Stimulated activated CD8-positive, alpha-beta memory T cell treated with anti-CD3 and anti-CD28 coated beads, Interleukin-15, amount 100 ng/mL, for 1 hour (primary cell): ENCODE data around the gene TMEM134.

Source experiments
- DNase-seq: peaks from one replicate; pipeline ENCODE4 v3.0.0-alpha.2; 2020; ENCODE audit warnings: low read depth

The TMEM134 gene

DNA sequence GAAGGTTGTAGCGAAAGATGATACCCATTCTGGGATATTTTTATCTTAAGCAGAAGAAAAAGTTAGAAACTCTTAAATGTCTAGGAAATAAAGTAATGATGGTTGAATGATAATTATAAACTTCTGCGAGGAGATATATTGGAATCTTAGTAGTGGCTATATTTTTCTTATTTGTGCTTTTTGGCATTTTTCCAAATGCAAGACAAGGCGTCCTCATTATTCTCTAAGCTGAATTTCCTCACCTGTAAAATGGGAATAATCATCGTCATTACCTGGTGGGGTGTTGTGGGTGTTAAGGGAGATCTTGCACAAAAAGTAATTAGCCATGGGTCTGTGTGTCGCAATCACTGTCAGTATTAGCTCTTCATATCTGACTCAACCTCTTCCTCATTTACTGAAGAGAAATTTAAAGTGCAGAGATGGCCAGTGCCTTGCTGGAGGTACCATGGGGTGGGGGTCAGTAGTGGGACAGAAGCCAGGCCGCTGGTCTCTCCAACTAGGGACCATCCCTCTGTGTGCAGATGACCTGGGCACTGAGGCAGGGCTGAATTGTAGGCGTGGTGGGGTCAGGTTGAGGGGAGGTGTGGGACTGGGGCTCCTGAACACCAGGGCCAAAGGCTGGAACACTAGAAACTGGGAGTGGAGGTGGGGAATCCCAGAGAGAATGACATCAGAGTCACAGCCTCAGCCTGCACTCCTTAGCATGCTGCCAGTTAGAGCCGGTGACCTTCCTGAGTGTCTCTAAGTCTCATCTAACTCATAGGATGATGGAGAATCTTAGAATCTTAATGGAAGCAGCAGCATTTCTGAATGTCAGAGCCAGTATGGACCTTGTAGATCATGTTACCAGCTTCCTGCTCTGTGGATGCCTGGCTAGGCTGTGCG is 32.0 kb upstream of the TMEM134 start:
- DNase-seq, result no peak

DNA sequence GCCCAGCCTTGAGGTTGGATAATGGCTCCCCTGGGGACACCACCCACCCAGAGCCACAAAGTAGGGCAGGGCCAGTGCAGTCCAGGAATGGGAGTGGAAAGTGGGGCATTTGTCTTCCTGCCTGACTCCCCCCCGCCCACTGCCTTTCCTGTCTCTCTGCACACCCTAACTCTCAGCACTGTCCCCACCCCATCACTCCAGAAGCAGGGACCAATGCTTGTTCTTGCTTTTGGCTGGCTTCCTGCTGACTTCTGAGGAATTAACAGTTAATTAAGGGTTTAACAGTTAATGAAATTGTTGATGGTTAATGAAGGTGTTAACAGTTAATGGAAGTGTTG is 31.4 kb upstream of the TMEM134 start:
- DNase-seq, result no peak

DNA sequence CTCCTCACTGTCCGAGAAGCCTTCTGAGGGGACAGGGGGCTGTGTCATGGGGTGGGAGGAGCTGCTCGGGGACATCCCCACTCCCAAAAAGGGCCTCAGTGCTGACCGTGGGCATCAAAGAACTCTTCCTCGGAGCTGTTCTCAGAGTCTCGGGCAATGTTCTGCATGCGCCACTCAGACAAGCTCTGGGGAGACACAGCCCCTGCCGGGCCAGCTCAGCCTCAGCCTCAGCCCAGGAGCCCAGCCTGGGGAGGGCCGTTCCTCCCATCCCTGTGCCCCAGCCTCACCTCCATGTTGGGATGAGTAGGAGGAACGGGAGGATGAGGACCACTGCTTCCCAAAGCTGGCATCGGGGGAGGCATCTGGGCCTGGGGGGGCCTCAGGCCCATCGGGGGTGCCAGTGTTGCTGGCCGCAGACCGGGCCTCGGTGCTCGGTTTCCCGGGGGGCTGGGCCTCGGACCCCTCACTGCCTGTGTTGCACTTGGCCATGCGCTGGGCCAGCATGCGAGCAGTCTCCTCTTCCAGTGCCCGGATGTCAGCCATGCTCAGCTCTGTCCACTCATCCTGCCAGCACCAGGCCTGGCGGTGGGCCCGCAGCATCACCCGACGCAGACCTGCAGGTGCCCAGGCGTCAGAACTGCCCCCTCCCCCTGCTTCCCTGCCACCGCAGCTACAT is 30.9 kb upstream of the TMEM134 start:
- DNase-seq, result no peak

DNA sequence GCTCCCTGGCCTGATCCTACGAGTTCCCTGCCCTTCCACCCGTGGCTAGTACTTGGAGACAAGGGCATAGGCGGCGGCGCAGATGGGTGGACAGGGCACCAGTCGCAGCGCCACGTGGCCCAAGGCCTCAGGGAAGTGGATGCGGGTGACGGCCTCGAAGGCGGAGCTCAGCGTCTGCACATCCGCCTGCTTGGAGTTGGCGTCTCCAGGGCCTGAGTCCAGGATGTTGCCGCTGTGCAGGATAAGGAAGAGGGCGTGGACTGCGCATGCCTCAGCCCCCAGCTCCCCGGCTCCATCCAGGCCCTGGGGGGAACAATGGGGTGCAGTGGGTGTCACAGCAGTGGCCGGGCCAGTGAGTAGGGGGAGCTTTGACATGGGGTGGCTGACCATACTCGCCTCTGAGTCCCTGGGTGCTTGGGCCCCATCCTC is 29.5 kb upstream of the TMEM134 start:
- no peak for DNase-seq

DNA sequence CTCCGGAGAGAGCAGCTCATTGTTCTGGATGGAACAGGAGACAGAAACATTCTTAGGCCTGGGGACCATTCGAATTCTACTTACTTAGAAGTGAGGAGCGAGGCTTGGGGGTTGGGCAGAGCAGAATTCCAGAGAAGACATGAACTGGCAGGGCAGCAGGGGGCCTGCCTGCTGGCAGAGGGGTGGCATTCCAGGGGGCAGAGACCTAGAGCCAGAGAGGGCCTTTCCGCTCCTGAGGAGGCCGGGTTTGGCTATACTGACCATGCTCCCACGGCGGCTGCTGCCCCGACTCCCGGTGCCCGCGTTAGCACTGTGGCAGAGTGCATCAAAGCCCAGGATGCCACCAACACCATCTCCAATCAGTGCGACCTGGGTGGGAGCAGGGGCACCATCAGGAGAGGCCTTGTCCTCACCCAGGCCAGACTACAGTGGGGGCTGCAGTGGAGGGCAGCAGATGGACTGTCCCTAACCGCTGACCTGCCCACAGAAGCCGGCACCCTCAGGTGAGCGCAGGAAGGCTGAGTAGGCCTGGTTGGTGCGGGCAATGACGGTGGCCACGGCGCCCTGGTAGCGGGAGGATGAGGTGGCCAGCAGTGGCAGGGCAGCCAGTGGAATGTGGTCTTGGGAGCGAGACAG is 28.7 kb upstream of the TMEM134 start:
- no peak for DNase-seq

DNA sequence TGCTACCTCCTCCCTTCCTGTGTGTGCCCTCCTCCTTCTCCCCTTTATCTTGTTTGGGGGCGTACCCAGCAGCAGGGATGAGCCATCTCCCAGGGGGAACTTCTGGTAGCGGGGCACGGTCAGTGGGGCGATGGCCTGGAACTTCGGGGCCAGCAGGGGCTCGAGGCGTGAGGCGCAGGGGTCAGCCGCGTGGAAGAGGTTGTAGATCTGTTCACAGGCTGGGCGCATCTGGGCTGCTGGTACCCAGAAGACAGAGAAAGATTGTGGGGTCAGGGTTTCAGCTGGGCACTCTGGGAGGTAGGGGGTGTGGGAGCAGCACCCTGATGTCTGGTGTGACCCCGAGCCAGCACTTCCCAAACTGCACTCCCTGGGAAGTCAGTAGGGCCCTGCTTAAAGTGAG is 27.1 kb upstream of the TMEM134 start:
- DNase-seq, result no peak

DNA sequence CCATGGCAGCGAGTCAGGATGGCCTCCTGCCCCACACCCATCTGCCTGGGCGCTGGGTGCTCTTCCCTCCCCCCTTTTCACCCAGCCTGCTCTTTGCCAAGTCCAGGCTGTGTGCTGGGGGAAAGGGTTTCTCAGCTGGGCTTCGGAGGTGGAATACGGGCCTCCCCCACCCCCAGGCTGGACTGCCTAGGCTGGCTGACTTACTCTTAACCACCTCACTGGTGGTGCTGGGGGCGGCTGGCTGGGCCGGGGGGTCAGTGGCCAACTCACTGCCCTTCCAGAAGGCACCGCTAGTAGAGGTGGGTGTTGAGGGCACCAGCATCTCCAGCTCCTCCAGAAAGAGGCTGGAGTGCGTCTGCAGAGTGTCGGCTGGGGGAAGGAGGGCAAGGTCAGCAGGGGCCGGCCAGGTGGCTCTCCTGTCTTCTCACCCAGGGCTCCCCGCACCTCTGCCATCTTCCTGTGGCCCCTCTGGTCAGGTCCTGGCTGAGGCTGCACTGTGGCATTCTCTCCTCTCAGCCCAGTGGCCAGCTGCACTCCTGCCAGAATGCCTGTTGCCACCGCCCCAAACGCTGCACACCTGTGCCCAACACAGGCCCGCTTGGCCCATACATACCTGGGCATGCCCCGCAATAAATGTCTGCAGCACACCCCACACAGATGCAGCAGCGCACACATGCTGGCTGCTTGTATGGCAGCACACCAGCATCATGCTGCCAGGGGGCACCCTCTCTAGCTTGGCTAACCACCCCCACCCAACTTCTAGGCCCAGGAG is 26.4 kb upstream of the TMEM134 start:
- DNase-seq, result no peak

DNA sequence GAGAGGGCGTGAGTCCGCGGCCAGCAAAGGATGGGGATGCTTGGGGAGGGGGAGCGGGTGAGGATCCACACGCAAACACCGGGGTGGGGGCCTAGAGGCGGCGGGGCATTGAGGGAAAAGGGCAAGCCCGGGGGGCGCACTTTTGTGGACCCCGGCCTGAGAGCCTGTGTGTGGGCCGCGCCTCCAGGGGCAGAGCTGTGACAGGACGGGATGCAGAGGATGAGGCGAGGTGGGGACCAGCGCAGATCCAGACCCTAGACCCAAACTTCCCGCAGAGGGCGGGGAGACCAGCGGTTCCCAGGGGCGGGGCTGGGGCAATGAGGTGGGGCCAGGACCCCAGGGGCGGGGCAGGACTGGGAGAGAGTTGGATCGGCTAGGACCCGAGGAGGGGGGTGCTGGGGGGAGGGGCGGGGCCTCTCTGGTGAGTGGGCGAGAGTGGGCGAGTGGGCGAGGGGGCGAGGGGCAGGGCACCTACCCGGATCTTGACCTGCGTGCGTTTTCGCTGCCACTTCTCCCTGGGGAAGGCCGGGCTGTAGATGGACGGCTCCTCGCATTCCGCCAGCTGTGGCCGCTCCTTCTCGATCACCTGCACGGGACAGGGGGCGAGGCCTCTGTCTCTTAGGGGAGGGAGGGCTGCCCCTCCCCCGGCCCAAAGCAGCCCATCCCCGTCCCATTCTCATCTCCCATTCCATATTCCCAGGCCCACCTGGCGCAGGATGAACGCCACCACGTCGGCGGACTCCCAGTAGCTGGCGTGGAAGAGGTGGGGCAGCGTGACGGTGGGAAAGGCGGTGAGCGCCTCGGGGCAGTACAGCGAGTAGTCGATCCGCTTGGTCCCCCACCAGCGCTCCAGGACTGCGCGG is 25.6 kb upstream of the TMEM134 start:
- DNase-seq, result no peak

DNA sequence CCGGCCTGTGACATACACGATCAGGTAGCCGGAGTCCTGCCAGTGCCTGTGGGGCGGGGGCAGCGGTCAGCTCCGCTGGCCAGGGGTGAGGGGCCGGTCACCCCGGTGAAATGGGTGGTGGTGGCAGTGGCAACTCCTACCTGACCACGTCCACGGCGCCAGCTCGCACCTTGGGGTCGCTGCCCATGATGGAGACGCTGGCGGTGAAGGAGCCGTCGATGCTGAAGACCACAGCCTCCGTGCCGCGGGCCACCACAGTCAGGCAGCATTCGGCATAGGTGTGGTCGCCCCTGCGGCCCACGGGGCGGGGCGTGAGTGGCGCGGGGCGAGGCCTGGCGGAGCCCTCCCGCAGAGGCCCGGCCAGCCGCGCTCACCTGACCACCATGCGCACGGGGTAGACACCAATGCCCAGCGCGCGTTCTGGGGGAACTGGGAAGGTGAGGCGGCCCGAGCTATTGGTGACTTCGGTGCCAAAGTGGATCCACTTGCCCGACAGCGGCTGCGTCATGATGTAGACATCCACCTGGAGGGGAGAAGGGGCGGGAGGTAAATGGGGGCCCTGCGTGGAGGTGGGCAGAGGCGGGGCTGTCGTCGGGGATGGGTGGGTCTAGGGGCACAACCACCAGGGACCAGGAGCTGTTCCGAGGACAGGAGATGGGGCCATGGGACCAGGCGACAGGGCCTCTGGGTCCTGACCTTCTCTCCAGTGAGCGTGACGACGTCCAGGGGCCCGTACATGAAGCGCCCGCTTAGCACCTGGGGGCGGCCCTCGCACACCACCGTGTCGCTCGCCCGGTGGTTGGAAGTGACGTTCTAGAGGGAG is 24.7 kb upstream of the TMEM134 start:
- DNase-seq, result no peak

DNA sequence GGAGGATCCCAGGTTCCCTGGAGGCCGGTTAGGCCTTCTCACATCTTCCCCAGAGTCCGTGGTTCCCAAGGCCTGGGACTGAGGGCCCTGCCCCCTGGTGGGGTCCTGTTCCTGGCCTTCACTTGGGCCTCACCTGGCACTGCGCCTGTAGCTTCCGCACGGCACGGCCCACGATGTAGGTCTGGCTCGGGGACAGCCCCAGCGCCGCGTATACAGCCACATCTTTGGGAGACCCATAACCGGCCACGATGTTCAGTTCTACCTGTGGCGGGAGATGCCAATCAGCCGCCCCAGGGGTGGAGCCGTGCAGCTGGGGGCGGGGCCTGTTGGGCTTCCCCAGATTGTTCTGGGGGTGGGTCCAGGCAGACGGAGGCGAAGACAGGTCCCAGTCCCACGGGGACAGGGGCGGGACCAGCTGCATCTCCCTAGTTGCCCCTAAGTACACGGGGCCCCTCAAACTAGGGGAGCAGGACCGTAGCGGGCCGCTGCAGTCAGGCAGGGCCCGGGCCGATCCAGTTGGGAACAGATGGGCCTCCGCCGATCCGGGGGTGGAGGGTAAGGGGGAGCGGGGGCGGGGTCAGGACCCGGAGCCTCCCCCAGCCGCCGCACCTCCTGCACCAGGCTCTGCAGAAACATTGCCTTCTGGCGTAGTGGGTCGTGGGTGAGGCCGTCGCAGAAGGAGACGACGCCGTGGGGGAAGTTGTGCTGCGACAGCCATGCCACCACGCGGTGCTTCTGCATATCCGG is 23.9 kb upstream of the TMEM134 start:
- DNase-seq, result no peak

DNA sequence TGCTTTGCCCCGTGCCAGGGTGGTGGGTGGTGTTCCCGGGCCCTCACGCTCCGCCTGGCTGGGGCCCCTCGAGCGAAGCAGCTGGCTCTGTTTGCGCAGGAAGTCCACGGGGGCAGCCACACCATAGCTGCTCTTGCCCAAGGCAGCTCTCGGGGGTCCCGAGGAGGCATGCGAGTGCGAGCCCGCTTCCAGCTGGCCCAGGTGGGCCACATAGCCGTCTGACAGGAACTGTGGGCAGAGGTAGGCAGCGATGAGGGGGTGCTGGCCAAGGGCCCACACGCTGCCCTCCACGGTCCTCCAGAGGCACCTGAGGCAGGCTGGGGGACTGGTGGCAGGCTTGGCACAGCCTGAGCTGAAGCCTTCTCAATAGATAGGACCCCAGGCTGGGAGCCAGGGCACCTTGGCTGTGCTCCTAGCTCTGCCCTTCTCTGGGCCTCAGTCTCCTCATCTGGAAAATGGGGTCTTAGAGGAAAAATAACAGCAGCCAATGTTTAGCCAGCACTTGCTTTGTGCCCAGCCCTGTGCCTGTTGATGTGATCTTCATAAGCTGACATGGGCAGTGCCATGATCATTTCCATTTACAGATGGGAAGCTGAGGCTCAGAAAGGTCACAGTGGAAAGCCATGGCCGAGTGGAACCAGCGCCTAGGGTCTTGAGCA is 23.1 kb upstream of the TMEM134 start:
- no peak for DNase-seq

DNA sequence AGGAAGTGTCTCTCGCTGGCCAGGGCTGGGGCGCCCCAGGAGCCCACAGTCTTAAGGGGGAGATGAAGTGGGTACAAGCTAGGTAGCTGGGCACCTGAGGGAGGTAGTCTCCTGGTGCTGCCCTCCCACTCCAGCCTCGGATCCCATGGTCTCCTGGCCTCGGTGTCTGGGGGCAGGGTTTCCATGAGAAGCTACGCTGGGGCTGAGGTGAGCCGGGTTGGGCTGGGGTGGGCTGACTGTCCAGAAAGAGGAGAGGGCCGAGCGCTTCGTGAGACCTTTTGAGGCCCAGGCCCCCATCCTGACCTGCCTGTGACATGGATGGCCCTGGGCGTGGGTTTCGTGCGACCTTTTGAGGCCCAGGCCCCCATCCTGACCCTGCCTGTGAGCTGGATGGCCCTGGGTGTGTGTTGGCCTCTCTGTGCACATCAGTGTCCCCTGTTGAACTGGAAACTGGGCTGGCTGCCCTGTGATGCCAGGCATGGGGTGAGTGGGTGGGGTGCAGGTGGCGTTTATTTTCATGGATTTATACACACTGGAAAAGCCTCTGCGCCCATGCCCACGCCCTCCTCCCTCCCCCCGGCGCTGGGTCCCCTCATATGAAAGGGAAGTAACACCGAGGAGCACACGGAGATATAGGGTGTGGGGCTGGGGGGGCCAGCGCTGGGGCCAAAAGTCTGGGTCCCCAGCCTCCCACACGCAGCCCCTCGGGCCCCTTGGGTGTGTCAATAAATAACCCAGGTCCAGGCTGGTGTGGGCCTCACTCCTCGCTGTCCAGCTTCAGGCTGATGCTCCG is 22.4 kb upstream of the TMEM134 start:
- no peak for DNase-seq

DNA sequence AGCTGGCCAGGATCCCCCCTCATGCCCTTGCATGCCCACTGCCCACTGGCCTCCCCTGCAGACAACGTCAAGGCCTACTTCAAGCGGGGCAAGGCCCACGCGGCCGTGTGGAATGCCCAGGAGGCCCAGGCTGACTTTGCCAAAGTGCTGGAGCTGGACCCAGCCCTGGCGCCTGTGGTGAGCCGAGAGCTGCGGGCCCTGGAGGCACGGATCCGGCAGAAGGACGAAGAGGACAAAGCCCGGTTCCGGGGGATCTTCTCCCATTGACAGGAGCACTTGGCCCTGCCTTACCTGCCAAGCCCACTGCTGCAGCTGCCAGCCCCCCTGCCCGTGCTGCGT is 21.6 kb upstream of the TMEM134 start:
- no peak for DNase-seq

DNA sequence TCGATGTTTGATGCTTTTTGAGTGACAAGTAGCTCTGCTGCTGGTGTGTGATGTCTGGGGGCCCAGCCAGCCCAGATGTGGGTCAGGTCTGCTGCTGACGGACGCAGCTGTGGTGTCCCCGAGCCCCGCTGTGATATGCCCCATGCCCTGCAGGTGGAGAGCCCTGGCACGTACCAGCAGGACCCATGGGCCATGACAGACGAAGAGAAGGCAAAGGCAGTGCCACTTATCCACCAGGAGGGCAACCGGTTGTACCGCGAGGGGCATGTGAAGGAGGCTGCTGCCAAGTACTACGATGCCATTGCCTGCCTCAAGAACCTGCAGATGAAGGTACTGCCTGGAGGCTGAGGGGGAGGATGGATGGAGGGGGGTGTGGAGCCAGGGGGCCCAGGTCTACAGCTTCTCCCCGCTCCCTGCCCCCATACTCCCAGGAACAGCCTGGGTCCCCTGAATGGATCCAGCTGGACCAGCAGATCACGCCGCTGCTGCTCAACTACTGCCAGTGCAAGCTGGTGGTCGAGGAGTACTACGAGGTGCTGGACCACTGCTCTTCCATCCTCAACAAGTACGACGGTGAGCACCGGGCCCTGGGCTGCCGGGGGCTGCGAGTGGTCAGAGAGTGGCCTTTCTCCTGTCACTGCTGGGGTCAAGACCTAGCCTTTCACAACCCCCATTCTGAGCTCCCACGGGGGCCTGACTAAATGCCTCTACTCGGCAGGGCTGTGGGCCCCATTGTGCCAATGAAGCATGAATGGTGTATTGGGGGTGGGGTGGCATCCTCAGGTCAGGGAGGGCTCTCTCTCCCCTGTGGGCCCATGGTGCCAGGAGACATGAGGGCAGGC is 21.1 kb upstream of the TMEM134 start:
- no peak for DNase-seq

DNA sequence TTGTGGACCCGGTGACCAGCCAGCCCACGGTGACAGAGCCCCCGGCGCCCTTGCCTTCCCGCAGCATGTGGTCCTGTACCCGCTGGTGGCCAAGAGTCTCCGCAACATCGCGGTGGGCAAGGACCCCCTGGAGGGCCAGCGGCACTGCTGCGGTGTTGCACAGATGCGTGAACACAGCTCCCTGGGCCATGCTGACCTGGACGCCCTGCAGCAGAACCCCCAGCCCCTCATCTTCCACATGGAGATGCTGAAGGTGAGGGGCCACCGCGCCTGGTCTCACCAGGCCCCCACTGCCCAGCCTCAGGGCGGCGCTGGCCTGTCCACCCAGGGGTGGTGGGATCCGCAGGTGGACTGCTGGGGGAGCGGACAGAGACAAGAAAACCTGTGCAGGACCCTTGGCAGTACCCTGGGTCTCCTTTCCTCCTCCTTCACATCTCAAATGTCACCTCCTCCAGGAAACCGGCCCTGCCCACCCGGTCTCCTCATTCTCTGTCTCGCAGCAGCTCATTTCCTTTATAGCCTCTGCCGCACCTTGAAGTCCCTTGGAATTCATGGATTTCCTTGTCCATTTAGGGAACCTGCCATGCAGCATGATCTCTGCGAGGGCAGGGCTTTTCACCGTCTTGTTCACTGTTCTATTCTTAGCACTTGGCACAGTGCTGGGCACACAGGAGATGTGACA is 20.3 kb upstream of the TMEM134 start:
- no peak for DNase-seq

DNA sequence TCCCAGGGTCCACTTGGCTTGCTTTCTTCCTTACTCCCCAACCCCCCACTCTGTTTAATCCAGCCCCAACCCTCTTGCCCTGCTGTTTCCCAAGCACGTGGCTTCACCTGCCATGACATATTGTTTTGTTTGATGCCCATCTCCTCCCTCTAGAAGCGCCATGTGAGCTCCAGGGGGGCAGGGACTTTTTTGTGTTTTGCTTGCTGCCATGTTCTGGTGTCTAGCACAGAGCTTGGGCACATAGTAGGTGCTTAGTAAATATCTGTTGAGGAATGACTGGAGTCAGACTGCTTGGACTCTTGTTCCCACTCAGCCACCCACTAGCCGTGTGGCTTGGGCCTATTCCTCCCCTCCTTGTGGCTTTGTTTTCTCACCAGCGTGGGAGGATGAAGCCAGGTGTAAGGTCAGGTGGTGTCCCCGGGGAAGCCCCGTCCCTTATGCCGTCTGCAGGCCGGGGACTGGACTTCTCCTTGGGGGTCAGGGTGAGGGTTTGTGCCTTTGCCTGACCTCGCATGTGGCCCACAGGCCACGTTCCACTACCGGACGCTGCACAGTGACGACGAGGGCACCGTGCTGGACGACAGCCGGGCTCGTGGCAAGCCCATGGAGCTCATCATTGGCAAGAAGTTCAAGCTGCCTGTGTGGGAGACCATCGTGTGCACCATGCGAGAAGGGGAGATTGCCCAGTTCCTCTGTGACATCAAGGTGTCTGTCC is 17.6 kb upstream of the TMEM134 start:
- no peak for DNase-seq
